Skin epidermis (tissue), 12 donors: ENCODE data around the gene GOLGA8K.
"Not testable (repeated sequence)": the region's sequence is repeated elsewhere in the genome, so short reads cannot be mapped to it uniquely, and the experiment has no call there.

Experiments
- H3K27ac ChIP-seq, 21 experiments: fragments of 200-600 bp; sonication (generic) in 11 of 21; one replicate each; pipeline ENCODE4 v1.5.0; 2020; ENCODE audit warnings: mild to moderate bottlenecking in 3 of 21, inconsistent platforms in 2 of 21, moderate library complexity in 2 of 21
- H3K4me3 ChIP-seq, 7 experiments: fragments of 200-600 bp; sonication (generic) in 2 of 7; one replicate each; pipeline ENCODE4 v1.5.0; 2020; ENCODE audit warnings: inconsistent platforms in 2 of 7, mild to moderate bottlenecking in 2 of 7, moderate library complexity in 1 of 7

Gene GOLGA8K, protein sequence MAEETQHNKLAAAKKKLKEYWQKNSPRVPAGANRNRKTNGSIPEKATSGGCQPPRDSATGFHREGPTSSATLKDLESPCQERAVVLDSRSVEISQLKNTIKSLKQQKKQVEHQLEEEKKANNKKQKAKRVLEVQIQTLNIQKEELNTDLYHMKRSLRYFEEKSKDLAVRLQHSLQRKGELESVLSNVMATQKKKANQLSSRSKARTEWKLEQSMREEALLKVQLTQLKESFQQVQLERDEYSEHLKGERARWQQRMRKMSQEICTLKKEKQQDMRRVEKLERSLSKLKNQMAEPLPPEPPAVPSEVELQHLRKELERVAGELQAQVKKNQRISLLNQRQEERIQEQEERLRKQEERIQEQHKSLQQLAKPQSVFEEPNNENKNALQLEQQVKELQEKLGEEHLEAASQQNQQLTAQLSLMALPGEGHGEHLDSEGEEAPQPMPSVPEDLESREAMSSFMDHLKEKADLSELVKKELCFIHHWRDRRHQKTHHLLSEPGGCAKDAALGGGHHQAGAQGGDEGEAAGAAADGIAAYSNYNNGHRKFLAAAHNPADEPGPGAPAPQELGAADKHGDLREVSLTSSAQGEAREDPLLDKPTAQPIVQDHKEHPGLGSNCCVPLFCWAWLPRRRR

GRCh38 chr15:32403192-32403591, at the start of gene GOLGA8K:
GOLGA8K (minus strand) TSS chr15:32403292; CDS start chr15:32403194, 98 bp downstream.
- H3K27ac ChIP-seq: not testable (repeated sequence)

GRCh38 chr15:32440445-32440977, 37.4 kb upstream of the GOLGA8K start:
- H3K4me3 ChIP-seq, H3K27ac ChIP-seq: not testable (repeated sequence)

More at GRCh38 chr15:32403192-32403591, at the start of gene GOLGA8K:
- not testable (repeated sequence) for H3K4me3 ChIP-seq

GRCh38 chr15:32434102-32434963, 31.2 kb upstream of the GOLGA8K start:
- H3K4me3 ChIP-seq, H3K27ac ChIP-seq: not testable (repeated sequence)

- not testable (repeated sequence) for H3K27ac ChIP-seq, H3K4me3 ChIP-seq
Measured at GRCh38 chr15:32427635-32428034, 24.5 kb upstream of the GOLGA8K start.

DNA sequence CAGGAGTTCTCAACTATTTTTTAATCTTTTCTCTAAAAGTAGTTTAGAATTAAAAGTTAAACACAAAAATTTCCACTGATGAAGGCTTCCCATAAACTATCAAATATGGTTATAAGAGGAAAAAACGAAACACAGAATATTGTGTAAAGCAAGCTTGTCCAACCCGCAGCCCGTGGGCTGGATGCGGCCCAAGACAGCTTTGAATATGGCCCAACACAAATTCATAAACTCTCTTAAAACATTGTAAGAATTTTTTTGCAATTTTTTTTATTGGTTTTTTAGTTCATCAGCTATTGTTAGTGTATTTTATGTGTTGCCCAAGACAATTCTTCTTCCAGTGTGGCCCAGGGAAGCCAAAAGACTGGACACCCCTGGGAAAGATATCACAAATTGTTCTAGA, 23.4 kb upstream of the GOLGA8K start:
- not testable (repeated sequence) for H3K27ac ChIP-seq, H3K4me3 ChIP-seq

- H3K27ac ChIP-seq, H3K4me3 ChIP-seq: not testable (repeated sequence)
Measured at GRCh38 chr15:32407903-32408302, 4.8 kb upstream of the GOLGA8K start.

- H3K4me3 ChIP-seq, H3K27ac ChIP-seq: not testable (repeated sequence)
Measured at GRCh38 chr15:32396522-32396921, 6.6 kb downstream of the GOLGA8K start.

GRCh38 chr15:32394745-32395144, 8.3 kb downstream of the GOLGA8K start:
- H3K4me3 ChIP-seq, H3K27ac ChIP-seq: not testable (repeated sequence)

- H3K4me3 ChIP-seq, H3K27ac ChIP-seq: not testable (repeated sequence)
Measured at GRCh38 chr15:32388050-32388648, 14.9 kb downstream of the GOLGA8K start.

- not testable (repeated sequence) for H3K4me3 ChIP-seq, H3K27ac ChIP-seq
Measured at GRCh38 chr15:32385823-32386495, 17.1 kb downstream of the GOLGA8K start.

- H3K27ac ChIP-seq, H3K4me3 ChIP-seq: not testable (repeated sequence)
Measured at GRCh38 chr15:32374185-32374584, 28.9 kb downstream of the GOLGA8K start.

DNA sequence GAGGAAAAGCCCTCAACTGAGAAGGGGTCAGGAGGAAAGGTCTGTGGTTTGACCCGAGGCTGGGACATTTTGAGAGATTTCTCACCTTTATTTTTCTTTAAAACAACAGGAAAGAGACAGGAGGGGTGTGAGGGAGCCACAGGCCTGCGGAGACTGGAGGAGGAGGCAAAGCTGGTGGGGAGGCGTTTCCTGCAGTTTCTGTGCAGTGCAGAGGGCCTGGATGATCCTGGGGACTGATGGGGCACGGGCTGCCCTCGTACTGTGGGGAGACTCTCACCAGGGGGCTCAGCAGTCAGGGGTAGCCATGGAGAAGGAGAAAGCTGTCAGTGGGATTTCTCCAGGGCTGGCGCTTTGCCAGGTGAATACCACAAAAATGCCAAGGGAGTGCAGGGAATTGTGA, 29.4 kb downstream of the GOLGA8K start:
- not testable (repeated sequence) for H3K27ac ChIP-seq, H3K4me3 ChIP-seq

DNA sequence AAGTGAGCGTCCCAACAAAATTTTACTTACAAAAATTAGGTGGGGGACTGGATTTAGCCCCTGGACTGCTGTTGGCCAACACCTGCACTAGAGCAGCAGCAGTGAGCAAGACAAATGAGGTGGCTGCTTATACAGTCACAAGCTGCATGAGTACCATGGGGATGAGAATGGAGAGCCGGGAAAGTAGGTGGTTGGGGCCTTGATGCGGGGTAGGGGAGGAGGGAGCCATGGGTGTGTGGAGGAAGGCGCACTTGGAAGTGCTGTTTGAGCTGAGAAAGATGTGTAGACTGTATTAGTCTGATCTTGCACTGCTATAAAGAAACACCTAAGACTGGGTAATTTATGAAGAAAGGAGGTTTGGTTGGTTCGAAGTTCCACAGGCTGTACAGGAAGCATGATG, 31.0 kb downstream of the GOLGA8K start:
- not testable (repeated sequence) for H3K4me3 ChIP-seq, H3K27ac ChIP-seq

DNA sequence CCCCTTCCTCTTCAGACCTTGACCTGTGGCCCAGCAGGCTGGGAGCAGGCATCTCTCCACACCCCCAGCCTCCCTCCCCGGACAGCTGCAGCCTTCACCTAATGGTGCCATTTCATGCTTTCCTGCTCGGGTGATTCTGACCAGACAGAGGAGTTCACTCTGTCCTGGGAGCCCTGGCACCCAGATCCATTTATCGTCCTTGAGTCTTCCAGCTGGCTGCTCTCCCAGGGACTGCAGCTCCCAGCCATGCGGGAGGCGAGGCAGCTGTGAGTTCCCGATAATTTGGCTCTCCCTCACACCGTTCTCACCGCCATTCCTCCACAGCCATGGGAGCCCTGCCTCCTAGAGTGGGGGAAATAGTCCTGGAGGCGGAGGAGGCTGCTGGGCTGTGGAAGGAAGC, 32.6 kb downstream of the GOLGA8K start:
- not testable (repeated sequence) for H3K4me3 ChIP-seq, H3K27ac ChIP-seq

DNA sequence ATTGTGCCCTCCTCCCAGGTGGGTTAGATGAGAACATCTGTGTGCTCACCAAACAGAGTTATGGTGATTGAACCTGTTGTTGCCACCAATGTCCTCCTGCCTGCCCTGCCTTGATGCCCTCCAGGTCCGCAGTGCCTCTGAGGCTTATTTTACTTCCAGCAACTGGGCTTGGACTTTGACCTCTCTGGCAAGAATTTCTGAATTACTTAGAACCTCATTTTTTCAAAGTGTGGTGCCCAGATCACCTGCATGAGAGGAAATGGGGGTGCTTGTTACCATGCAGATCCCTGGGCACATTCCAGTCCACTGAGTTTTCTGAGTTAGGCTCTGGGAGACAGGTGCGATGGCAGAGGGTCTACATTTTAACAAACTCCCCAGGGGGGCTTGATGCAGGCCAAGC, 33.0 kb downstream of the GOLGA8K start:
- H3K27ac ChIP-seq, H3K4me3 ChIP-seq: not testable (repeated sequence)

GRCh38 chr15:32366492-32366891, 36.6 kb downstream of the GOLGA8K start:
- not testable (repeated sequence) for H3K27ac ChIP-seq, H3K4me3 ChIP-seq

GRCh38 chr15:32365955-32366354, 37.1 kb downstream of the GOLGA8K start:
- H3K4me3 ChIP-seq, H3K27ac ChIP-seq: not testable (repeated sequence)

- not testable (repeated sequence) for H3K4me3 ChIP-seq, H3K27ac ChIP-seq
Measured at GRCh38 chr15:32364944-32365343, 38.1 kb downstream of the GOLGA8K start.

DNA sequence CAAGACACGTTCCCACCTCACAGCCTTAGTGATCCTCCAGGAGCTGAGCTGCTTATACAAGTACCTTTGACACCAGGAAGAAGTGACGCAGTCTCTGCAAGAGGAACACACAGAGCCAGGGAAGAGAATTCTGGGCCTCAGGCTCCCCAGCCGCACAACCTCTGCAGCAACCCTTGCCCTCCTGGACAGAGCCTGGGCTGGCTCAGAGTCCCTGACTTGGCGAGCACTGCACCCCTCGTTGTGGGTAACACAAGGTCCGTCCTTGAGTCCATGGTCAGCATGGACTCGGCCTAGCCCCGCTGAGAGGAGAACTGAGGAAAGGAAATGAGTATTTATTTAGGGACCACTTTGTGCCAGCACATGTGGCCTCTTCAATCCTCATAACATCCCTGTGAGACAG, 39.6 kb downstream of the GOLGA8K start:
- not testable (repeated sequence) for H3K27ac ChIP-seq, H3K4me3 ChIP-seq
